ENCODE data around the gene MUTYH.
A peak's percentile ranks its signal among the peaks of the same experiment; 100 is the strongest.
"Not testable (repeated sequence)": the region's sequence is repeated elsewhere in the genome, so short reads cannot be mapped to it uniquely, and the experiment has no call there.

The MUTYH gene

DNA sequence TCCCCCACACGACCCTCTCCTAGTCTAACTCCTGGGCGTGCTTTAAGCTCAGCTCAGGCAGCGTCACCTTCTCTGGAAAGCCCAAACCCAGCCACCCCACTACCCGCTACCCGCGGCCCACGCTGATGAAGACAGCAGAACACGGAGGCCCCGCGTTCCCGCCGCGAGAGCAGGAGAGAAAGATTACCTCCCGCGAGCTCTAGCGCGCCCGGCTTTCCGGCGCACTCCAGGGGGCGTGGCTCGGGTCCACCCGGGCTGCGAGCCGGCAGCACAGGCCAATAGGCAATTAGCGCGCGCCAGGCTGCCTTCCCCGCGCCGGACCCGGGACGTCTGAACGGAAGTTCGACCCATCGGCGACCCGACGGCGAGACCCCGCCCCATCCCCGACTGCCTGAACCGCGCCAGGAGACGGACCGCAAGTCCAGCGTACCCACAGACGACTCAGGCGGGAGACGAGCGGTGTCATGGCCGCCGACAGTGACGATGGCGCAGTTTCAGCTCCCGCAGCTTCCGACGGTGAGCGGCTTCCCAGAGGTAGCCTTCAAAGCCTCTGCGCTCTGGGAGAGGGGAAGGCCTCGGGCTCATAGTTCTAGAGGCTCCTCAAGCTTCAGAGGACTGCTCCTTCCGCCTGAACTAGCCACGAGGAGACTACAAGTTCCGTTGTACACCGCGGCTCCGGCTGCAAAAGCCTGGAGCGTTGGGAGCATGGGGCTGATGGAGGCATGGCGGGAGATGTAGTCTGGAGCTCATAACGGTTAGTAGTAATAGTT lies at the start of gene MUTYH, which contains the start of gene TOE1:
TSS of gene MUTYH (minus strand) at position 652 of the 770 bp plus-strand sequence. CDS start 5,935 bp downstream, outside the sequence.
TSS of gene TOE1 (plus strand) at position 382 of the 770 bp plus-strand sequence. CDS start at position 465, 83 bp downstream.
- Histone ChIP-seq H3K36me3 (ENCODE audit: insufficient read depth, low read length) (peaks cover 9% of the 10 kb centered on the region), H3K9ac (ENCODE audit: low read depth, low read length) (peak within 1 kb of the TSS; percentile 81), H3K9me3 (ENCODE audit: control insufficient read depth, insufficient read depth, low read length) (no peaks in the 10 kb centered on the region), H3K4me1 (ENCODE audit: insufficient read depth, low read length) (peaks cover 4% of the 10 kb centered on the region)

DNA sequence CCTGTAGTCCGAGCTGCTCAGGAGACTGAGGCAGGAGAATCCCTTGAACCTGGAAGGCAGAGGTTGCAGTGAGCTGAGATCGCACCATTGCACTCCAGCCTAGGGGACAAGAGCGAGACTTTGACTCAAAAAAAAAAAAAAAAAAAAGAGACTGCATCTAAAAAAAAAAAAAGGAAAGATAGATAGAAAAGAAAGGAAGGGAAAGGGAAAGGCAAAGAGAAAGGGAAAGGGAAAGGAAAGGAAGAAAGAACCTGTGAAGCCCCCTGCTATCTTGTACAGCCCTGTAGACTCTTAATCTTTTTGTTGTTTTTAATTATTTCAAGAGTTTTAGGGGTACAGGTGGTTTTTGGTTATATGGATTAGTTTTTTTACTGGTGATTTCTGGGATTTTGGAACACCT lies 46.0 kb upstream of the MUTYH start:
- H3K9me3 ChIP-seq (ENCODE audit: control insufficient read depth, insufficient read depth, low read length) = no peaks in the 10 kb centered on the region
- no peaks in the 10 kb centered on the region for H3K36me3 ChIP-seq (ENCODE audit: insufficient read depth, low read length)
- H3K4me1 ChIP-seq (ENCODE audit: insufficient read depth, low read length) = no peaks in the 10 kb centered on the region
- H3K9ac ChIP-seq (ENCODE audit: low read depth, low read length) = no peak overlapping the region

DNA sequence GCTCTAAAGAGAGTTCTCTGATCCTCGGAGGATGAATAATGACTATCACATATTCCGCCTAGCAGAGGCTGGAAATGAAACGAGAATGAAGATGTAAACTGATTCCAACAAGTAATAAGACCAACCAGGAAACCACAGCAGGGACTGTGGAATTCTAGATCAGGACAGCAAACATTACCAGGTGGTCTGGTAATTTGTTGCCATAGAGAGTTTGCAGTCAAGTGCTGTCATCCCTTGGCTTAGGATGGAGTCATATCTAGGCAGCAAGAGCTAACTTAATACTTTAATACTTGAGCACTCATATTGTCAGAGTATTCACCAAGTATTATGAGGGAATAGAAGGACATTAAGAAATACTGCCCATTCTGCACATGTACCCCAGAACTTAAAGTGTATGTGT lies 45.1 kb upstream of the MUTYH start:
- Histone ChIP-seq H3K9me3 (ENCODE audit: control insufficient read depth, insufficient read depth, low read length) (no peaks in the 10 kb centered on the region), H3K4me1 (ENCODE audit: insufficient read depth, low read length) (no peaks in the 10 kb centered on the region), H3K36me3 (ENCODE audit: insufficient read depth, low read length) (no peaks in the 10 kb centered on the region), H3K9ac (ENCODE audit: low read depth, low read length) (no peak overlapping the region)

DNA sequence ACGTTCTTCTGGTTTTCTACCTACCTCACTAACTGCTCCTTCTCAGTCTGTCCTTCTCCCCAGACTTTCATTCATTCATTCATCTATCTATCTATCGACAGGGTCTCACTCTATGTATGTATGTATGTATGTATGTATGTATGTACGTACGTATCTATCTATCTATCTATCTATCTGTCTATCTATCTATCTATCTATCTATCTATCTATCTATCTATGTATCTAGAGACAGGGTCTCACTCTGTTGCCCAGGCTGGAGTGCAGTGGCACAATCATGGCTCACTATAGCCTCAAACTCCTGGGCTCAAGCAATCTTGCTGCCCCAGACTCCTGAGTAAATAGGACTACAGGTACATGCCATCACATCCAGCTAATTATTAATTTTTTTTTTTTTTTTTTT lies 44.0 kb upstream of the MUTYH start:
- H3K9me3 ChIP-seq (ENCODE audit: control insufficient read depth, insufficient read depth, low read length); H3K4me1 ChIP-seq (ENCODE audit: insufficient read depth, low read length); H3K9ac ChIP-seq (ENCODE audit: low read depth, low read length); H3K36me3 ChIP-seq (ENCODE audit: insufficient read depth, low read length): not testable (repeated sequence)

DNA sequence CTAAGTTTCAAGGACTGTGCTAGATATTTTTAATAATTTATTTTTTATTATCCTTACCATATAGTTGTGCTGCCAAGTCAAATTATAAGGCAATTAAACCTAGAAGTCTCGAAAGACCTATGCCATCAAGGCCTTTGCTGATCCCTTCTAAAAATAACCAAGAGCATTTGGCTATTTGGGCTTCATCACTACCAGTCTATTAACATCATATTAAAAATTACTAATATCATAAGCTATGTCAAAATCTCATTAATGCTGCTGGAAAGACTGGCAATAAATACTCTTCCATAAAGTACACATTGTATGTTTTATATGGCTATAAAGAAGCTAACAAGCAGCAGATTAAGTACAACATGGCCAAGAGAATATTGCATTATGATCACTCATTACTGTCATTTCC lies 43.0 kb upstream of the MUTYH start:
- Histone ChIP-seq H3K9me3 (ENCODE audit: control insufficient read depth, insufficient read depth, low read length) (no peaks in the 10 kb centered on the region), H3K4me1 (ENCODE audit: insufficient read depth, low read length) (no peaks in the 10 kb centered on the region)

DNA sequence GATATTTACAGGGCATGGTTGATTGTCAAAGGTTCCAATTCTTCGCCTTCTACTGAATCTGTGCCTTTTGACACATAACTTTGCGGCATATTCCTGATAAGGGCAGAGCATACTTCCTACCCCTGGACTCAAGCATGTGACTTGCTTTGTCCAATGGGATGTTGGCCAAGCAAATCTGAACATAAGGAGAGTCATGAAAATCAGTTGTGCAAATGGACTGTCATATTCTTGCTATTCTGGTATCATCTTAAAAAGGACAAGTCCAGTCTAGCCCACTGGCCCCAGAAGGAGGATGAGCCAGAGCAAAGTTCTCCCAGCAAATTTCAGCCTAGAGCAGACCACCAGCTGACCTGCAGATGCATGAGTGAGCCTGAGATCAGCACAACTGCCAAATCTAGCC lies 41.0 kb upstream of the MUTYH start:
- H3K36me3 ChIP-seq (ENCODE audit: insufficient read depth, low read length) = no peaks in the 10 kb centered on the region
- no peaks in the 10 kb centered on the region for H3K9me3 ChIP-seq (ENCODE audit: control insufficient read depth, insufficient read depth, low read length)
- no peak overlapping the region for H3K9ac ChIP-seq (ENCODE audit: low read depth, low read length)
- H3K4me1 ChIP-seq (ENCODE audit: insufficient read depth, low read length) = no peaks in the 10 kb centered on the region

More for the DNA sequence above, 43.0 kb upstream of the MUTYH start:
- Histone ChIP-seq H3K36me3 (ENCODE audit: insufficient read depth, low read length) (no peaks in the 10 kb centered on the region), H3K9ac (ENCODE audit: low read depth, low read length) (no peak overlapping the region)

DNA sequence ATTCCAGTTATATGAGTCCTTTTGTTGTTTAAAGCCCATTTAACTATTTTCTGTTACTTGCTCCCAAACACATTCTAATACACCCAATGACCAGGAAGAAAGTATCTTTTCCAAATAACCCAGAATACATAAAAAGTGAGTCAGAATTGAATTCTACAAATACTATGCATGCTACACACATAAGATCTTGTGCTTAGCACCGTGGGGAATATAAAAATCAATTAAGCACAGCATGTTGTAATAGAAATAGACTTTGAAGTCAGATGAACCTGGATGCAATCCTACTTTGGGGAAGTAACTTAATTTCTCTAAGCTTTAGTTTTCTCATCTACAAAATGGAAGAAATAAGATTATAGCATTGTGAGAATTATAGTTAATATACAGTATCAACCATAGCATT lies 40.5 kb upstream of the MUTYH start:
- no peaks in the 10 kb centered on the region for H3K36me3 ChIP-seq (ENCODE audit: insufficient read depth, low read length)

DNA sequence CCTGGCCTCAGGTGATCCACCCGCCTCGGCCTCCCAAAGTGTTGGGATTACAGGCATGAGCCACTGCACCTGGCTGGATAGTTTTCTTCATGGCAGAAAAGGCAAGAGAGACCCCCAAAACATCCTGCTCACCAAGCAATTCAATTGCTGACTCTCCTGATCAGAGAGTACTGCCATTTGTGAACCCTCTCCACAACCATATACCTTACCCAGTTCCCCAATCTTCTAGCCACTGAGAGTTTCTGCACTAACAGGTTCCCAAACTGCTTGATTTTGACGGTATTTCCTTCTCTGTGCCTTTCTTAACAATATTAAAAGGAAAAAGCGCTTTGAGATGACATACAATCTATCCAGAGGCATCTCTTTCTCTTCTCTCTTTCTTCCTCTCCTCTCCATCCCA lies 39.9 kb upstream of the MUTYH start:
- Histone ChIP-seq H3K9ac (ENCODE audit: low read depth, low read length) (no peak overlapping the region), H3K36me3 (ENCODE audit: insufficient read depth, low read length) (no peaks in the 10 kb centered on the region), H3K4me1 (ENCODE audit: insufficient read depth, low read length) (no peaks in the 10 kb centered on the region), H3K9me3 (ENCODE audit: control insufficient read depth, insufficient read depth, low read length) (no peaks in the 10 kb centered on the region)

More for the DNA sequence above, 40.5 kb upstream of the MUTYH start:
- no peaks in the 10 kb centered on the region for H3K9me3 ChIP-seq (ENCODE audit: control insufficient read depth, insufficient read depth, low read length)
- H3K9ac ChIP-seq (ENCODE audit: low read depth, low read length) = no peak overlapping the region
- no peaks in the 10 kb centered on the region for H3K4me1 ChIP-seq (ENCODE audit: insufficient read depth, low read length)

DNA sequence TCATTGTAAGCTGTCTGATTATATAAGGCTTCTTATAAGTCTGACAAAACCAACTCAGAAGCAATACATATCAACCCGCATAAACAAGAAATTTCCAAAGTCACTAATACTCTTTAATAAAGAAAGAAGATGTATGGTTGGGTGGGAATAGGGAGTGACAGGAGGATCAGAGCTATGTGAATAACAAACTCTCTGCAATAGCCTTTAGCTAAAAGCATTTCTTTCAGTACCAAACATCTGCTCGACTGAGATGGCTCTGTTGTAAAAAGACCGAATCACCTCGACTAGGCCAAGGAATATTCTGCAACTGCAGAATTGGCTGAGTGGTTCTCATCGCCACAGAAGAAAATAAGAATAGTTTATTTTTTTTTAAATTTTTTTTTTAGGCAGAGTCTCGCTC lies 39.3 kb upstream of the MUTYH start:
- H3K9me3 ChIP-seq (ENCODE audit: control insufficient read depth, insufficient read depth, low read length) = no peaks in the 10 kb centered on the region
- H3K4me1 ChIP-seq (ENCODE audit: insufficient read depth, low read length) = no peaks in the 10 kb centered on the region
- H3K36me3 ChIP-seq (ENCODE audit: insufficient read depth, low read length) = no peaks in the 10 kb centered on the region
- H3K9ac ChIP-seq (ENCODE audit: low read depth, low read length) = no peak overlapping the region

DNA sequence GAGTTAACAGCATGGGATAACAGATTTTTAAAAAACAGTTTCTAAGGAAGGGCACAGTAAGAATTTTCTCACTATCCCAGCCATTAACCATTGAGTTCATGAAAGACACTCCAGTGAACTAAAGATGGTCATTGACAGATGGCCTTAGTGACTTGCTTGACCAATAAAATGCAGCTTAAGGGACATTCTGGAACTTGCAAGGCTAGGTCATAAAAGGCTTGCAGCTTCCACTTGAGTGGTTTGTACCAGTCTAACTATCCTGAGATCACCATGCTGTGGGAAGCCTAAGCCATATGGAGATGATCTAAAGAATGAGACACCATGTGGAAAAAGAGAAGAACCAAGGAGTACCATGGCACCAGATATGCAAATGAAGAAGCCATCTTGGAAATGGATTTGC lies 37.9 kb upstream of the MUTYH start:
- H3K4me1 ChIP-seq (ENCODE audit: insufficient read depth, low read length) = no peaks in the 10 kb centered on the region
- H3K9ac ChIP-seq (ENCODE audit: low read depth, low read length) = no peak overlapping the region
- no peaks in the 10 kb centered on the region for H3K36me3 ChIP-seq (ENCODE audit: insufficient read depth, low read length)
- H3K9me3 ChIP-seq (ENCODE audit: control insufficient read depth, insufficient read depth, low read length) = no peaks in the 10 kb centered on the region

DNA sequence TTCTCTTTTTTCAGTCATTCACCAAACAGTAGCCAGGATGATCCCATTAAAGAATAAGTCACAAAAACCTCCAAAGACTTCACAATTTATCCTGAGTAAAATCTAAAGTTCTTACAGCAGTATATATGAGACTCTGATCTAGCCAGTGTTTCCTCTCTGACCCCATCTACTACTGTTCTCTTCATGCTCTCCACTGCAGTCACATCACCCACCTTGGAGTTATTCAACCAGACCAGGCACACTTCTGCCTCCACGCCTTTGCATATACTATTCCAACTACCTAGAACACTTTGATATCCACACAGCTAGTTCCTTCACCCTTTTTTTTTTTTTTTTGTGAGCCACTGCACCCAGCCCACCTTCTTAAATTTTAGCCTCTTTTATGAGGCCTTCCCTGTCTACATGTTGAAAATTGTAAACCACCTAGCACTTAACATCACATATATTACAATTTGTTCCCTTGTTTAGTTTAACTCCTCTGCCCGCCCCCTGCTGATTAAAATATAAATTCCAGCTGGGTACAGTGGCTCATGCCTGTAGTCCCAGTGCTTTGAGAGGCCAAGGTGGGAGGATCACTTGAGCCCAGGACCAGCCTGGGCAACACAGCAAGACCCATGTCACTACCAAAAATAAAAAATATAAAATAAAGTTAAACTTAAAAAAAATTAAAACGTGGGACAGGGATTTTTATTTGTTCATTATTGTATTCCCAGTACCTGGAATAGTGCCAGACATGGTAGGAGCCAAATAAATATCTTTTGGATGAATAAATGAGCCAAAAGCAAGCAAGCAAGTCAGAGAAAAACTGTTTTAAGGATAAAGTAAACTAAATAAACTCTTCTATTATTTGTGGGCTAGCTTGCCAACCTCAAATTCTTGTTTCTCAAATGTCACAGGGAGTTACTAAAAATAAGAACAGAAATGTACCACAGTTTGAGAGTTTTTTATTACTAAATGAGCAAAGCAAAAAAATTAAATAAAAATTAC lies 35.2 kb upstream of the MUTYH start:
- Histone ChIP-seq H3K9me3 (ENCODE audit: control insufficient read depth, insufficient read depth, low read length) (no peaks in the 10 kb centered on the region), H3K4me1 (ENCODE audit: insufficient read depth, low read length) (no peaks in the 10 kb centered on the region), H3K36me3 (ENCODE audit: insufficient read depth, low read length) (no peaks in the 10 kb centered on the region), H3K9ac (ENCODE audit: low read depth, low read length) (no peak overlapping the region)

DNA sequence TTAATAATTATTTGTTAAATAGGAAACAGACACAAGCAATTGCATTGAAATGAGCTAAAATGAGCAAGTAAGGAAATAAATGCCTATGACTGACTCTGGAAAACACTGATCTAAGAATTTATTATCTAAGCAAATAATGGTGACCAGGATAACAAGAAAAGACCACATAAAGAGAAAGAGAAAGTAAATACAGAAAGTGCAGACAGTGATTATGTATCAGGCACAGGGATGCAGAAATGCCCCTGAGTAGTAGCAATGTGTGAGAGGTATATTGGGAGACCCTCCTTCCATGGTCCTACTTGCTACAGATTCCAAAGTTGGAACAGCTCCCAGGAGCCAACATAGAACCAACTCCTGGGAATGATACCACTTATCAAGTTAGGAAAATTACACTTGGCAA lies 33.3 kb upstream of the MUTYH start:
- no peaks in the 10 kb centered on the region for H3K9me3 ChIP-seq (ENCODE audit: control insufficient read depth, insufficient read depth, low read length)
- H3K36me3 ChIP-seq (ENCODE audit: insufficient read depth, low read length) = no peaks in the 10 kb centered on the region
- H3K9ac ChIP-seq (ENCODE audit: low read depth, low read length) = no peak overlapping the region
- no peaks in the 10 kb centered on the region for H3K4me1 ChIP-seq (ENCODE audit: insufficient read depth, low read length)

DNA sequence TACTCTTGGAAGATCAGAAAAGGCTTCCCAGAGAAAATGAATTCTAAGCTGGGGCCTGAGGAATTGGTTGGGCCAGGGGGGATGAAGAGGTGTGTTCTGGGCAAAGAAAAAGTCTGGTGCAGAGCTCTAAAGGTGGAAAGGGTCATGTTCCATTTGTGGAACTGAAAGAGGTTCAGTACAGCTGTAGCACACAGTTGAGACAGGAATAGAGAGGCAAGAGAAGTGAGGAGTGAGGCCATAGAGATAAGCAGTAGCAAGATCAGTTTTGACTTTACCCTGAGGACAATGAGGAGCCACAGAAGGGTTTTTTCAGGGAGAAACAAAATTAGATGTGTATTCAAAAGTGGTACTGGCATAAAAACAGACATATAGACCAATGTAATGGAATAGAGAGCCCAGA lies 30.3 kb upstream of the MUTYH start:
- Histone ChIP-seq H3K36me3 (ENCODE audit: insufficient read depth, low read length) (no peaks in the 10 kb centered on the region), H3K9ac (ENCODE audit: low read depth, low read length) (no peak overlapping the region), H3K4me1 (ENCODE audit: insufficient read depth, low read length) (no peaks in the 10 kb centered on the region), H3K9me3 (ENCODE audit: control insufficient read depth, insufficient read depth, low read length) (no peaks in the 10 kb centered on the region)

DNA sequence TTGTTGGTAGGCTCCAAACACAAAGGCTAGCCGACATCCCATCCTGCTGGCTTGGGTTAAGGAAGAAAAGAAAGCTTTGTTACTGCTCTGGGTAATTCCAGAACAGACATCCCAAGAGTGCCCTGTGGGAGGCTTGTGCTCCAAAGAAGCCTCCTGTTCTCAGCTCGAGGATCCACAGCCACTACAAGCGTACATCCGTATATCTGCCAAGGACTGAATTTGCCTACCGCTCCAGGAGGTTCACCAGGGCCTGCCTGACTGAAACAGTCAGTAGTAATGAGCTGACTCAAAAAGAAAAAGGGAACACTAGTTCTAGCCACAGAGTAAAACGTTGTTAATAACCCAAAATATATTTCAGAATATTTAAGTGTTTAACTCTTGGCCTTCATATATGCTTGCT lies 24.8 kb upstream of the MUTYH start:
- Histone ChIP-seq H3K9ac (ENCODE audit: low read depth, low read length) (no peak overlapping the region), H3K4me1 (ENCODE audit: insufficient read depth, low read length) (peaks cover 15% of the 10 kb centered on the region), H3K9me3 (ENCODE audit: control insufficient read depth, insufficient read depth, low read length) (no peaks in the 10 kb centered on the region; the same call in 1 of the 2 replicates), H3K36me3 (ENCODE audit: insufficient read depth, low read length) (no peaks in the 10 kb centered on the region)

Measured in ES-I3 (cell line).